Upper lobe of left lung (tissue), 6 donors: ENCODE data around the gene PCDHGA12. TPM values are rescaled to one million over a fixed set of nuclear protein-coding genes. Genes with fewer than 3 reads are reported as not detected.
"Not testable (repeated sequence)": the region's sequence is repeated elsewhere in the genome, so short reads cannot be mapped to it uniquely, and the experiment has no call there.

Source experiments
- ATAC-seq, 2 donors: fragments of 200-7000 bp; cut with Tn5 transposase; one replicate each; pipeline ENCODE4 v1.9.1; 2022; ENCODE audit warnings: mild to moderate bottlenecking in 2 of 2, moderate library complexity in 2 of 2; ENCODE audit not compliant: low FRiP score in 2 of 2
- DNase-seq, 2 donors: peaks; one replicate each; pipeline ENCODE4 v3.0.0-alpha.2; 2019 to 2020
- H3K27ac ChIP-seq, 4 donors: fragments of 200-600 bp; sonication (generic); one replicate each; pipeline ENCODE4 v1.5.1; 2016 to 2019
- H3K27me3 ChIP-seq, 4 donors: fragments of 200-600 bp; sonication (generic); one replicate each; pipeline ENCODE4 v1.5.1; 2017 to 2019
- H3K36me3 ChIP-seq, 4 donors: fragments of 200-600 bp; sonication (generic); one replicate each; pipeline ENCODE4 v1.5.1; 2016 to 2019
- H3K4me1 ChIP-seq, 4 donors: fragments of 200-600 bp; sonication (generic); one replicate each; pipeline ENCODE4 v1.5.1; 2018 to 2019
- H3K4me3 ChIP-seq, 4 donors: fragments of 200-600 bp; sonication (generic); one replicate each; pipeline ENCODE4 v1.5.1; 2017 to 2019; ENCODE audit warnings: mild to moderate bottlenecking in 2 of 4, moderate library complexity in 1 of 4
- H3K9me3 ChIP-seq, 4 donors: fragments of 200-600 bp; sonication (generic); one replicate each; pipeline ENCODE4 v1.5.1; 2018 to 2019
- CTCF ChIP-seq, 6 experiments: fragments of 450-650 bp in 4 of 6; fragments of 200-600 bp in 2 of 6; sonication (generic) in 2 of 6; IDR thresholded peaks; one replicate each; pipeline ENCODE4 v1.5.1; 2016 to 2019; ENCODE audit warnings: antibody characterized with exemption in 6 of 6
- EP300 ChIP-seq, 4 donors: sonication (generic); formaldehyde crosslinking; IDR thresholded peaks; one replicate each; pipeline ENCODE4 v1.5.1; 2017; ENCODE audit warnings: antibody characterized with exemption in 4 of 4, control low read depth in 2 of 4
- POLR2A ChIP-seq, 4 donors: fragments of 450-650 bp; IDR thresholded peaks; one replicate each; pipeline ENCODE4 v1.5.1; 2016 to 2017; ENCODE audit warnings: antibody characterized with exemption in 4 of 4, mild to moderate bottlenecking in 2 of 4
- POLR2AphosphoS5 ChIP-seq, 2 donors: sonication (generic); formaldehyde crosslinking; IDR thresholded peaks; one replicate each; pipeline ENCODE4 v1.5.1; 2017; ENCODE audit warnings: antibody characterized with exemption in 2 of 2
- WGBS, 2 donors: methylation state at CpG; one replicate each; pipeline ENCODE4 v1.1.5; 2017 to 2018; 5-methylcytosine and 5-hydroxymethylcytosine counted together
- total RNA-seq, 6 donors: library from RNA; depleted of rRNA in 4 of 6; stranded (reverse); fragments of >200 nt in 4 of 6; gene quantifications; one replicate each; pipeline versions ENCODE4 v1.1.0 to v1.2.1, GENCODE V29; 2016 to 2021
- donor health status: DM: no; HTN: no; CAD: no; lungs with moderate emphysema.
- donor health status: DM: no; HTN: yes; CAD: no; lungs with severe emphysema.

Gene PCDHGA12
- total RNA-seq, 6 donors from 2014 or later: 4.3 to 19.9 (median 5.7) TPM

GRCh38 chr5:141402553-141403243, 27.6 kb upstream of the PCDHGA12 start, which contains the start of gene PCDHGA9:
Gene PCDHGA9, plus strand, starts transcription at chr5:141402778. Its CDS starts 175 bp downstream, at chr5:141402953.
- TF ChIP-seq CTCF (IDR thresholded peaks at IDR 0.05) (peak in 1 of 6 experiments; percentile 40), POLR2AphosphoS5 (IDR thresholded peaks at IDR 0.05) (no peak), POLR2A (IDR thresholded peaks at IDR 0.05) (no peak), EP300 (IDR thresholded peaks at IDR 0.05) (no peak)
- no peak within 1 kb of the TSS for H3K27ac ChIP-seq
- ATAC-seq: no peak
- H3K4me3 ChIP-seq: peak within 1 kb of the TSS in 2 of 4 donors; percentile 11 to 31
- 20 to 22% methylated on average over 27 of the region's 27 CpGs for WGBS, 2 donors
- H3K36me3 ChIP-seq: no peaks in the 10 kb centered on the region
- H3K4me1 ChIP-seq: no peaks in the 10 kb centered on the region
- peak in 1 of 2 donors; percentile 77 for DNase-seq
- no peaks in the 10 kb centered on the region for H3K27me3 ChIP-seq
- H3K9me3 ChIP-seq: peaks cover 45 to 84% (median 81%) of the 10 kb centered on the region in 4 donors

GRCh38 chr5:141403387-141403786, 26.9 kb upstream of the PCDHGA12 start:
- Histone ChIP-seq H3K4me3 (peak overlapping the region in 1 of 4 donors; percentile 11), H3K4me1 (no peaks in the 10 kb centered on the region), H3K27me3 (no peaks in the 10 kb centered on the region), H3K27ac (no peak overlapping the region), H3K36me3 (no peaks in the 10 kb centered on the region), H3K9me3 (peaks cover 45 to 86% (median 84%) of the 10 kb centered on the region in 4 donors)
- TF ChIP-seq EP300 (IDR thresholded peaks at IDR 0.05) (no peak), POLR2AphosphoS5 (IDR thresholded peaks at IDR 0.05) (no peak), CTCF (IDR thresholded peaks at IDR 0.05) (no peak), POLR2A (IDR thresholded peaks at IDR 0.05) (no peak)
- peak in 1 of 2 donors; percentile 77 for DNase-seq
- no peak for ATAC-seq
- WGBS, 2 donors: 33 to 34% methylated on average over 22 of the region's 22 CpGs

GRCh38 chr5:141407790-141408505, 22.4 kb upstream of the PCDHGA12 start, which contains the start of gene PCDHGB6:
Gene PCDHGB6, plus strand, starts transcription at chr5:141408021. Its CDS starts 182 bp downstream, at chr5:141408203.
- peaks cover 45 to 85% (median 81%) of the 10 kb centered on the region in 4 donors for H3K9me3 ChIP-seq
- H3K27me3 ChIP-seq, H3K27ac ChIP-seq, H3K4me1 ChIP-seq, H3K36me3 ChIP-seq: not testable (repeated sequence)
- TF ChIP-seq CTCF (IDR thresholded peaks at IDR 0.05): peak in 5 of 6 experiments; percentile 18 to 60 (median 40)
- ATAC-seq (peak; percentile 79 to 86), DNase-seq (peak; percentile 54 to 91)
- H3K4me3 ChIP-seq: peak within 1 kb of the TSS in 3 of 4 donors; percentile 26 to 42 (median 29)
- WGBS, 2 donors: 14 to 21% methylated on average over 31 to 51 of the region's 51 CpGs

GRCh38 chr5:141409598-141410306, 20.6 kb upstream of the PCDHGA12 start:
- ATAC-seq (no peak), DNase-seq (peak in 1 of 2 donors; percentile 67)
- no peak for TF ChIP-seq EP300 (IDR thresholded peaks at IDR 0.05)
- no peak for TF ChIP-seq POLR2AphosphoS5 (IDR thresholded peaks at IDR 0.05)
- TF ChIP-seq CTCF (IDR thresholded peaks at IDR 0.05): no peak
- no peak for TF ChIP-seq POLR2A (IDR thresholded peaks at IDR 0.05)
- Histone ChIP-seq H3K4me3 (no peak overlapping the region), H3K9me3 (peaks cover 41 to 84% (median 81%) of the 10 kb centered on the region in 4 donors), H3K27ac (no peak overlapping the region), H3K27me3 (no peaks in the 10 kb centered on the region), H3K36me3 (no peaks in the 10 kb centered on the region), H3K4me1 (peaks cover 0 to 4% (median 0%) of the 10 kb centered on the region in 4 donors)
- 34 to 35% methylated on average over 16 to 36 of the region's 64 CpGs for WGBS, 2 donors
